HG02610 (cell line): Measurements from ENCODE around the gene DNASE1.
A peak's percentile ranks its signal among the peaks of the same experiment; 100 is the strongest.

Experiments
- ATAC-seq: cut with Tn5 transposase; IDR thresholded peaks from one replicate; pipeline ENCODE4 v1.9.1; 2021; ENCODE audit warnings: mild to moderate bottlenecking, moderate library complexity; ENCODE audit not compliant: unreplicated experiment

DNASE1 gene

GRCh38 chr16:3661922-3662321, 7.4 kb downstream of the DNASE1 start:
- no peak for ATAC-seq

GRCh38 chr16:3662601-3663000, 8.1 kb downstream of the DNASE1 start:
- no peak for ATAC-seq

GRCh38 chr16:3664187-3664896, 9.9 kb downstream of the DNASE1 start:
- no peak for ATAC-seq

GRCh38 chr16:3665508-3665907, 11.0 kb downstream of the DNASE1 start:
- no peak for ATAC-seq

- no peak for ATAC-seq
These were observed 14.1 kb downstream of the DNASE1 start for GRCh38 chr16:3668626-3669025.

GRCh38 chr16:3669082-3669481, 14.6 kb downstream of the DNASE1 start:
- no peak for ATAC-seq

GRCh38 chr16:3670711-3671110, 16.2 kb downstream of the DNASE1 start:
- no peak for ATAC-seq

- ATAC-seq, result no peak
These were observed 16.9 kb downstream of the DNASE1 start for GRCh38 chr16:3671424-3671823.

- no peak for ATAC-seq
These were observed 18.1 kb downstream of the DNASE1 start for GRCh38 chr16:3672571-3673041.

GRCh38 chr16:3673201-3673600, 18.7 kb downstream of the DNASE1 start:
- no peak for ATAC-seq

- no peak for ATAC-seq
These were observed 19.3 kb downstream of the DNASE1 start for GRCh38 chr16:3673676-3674377.

GRCh38 chr16:3674513-3675295, 20.2 kb downstream of the DNASE1 start:
- ATAC-seq, result no peak

- no peak for ATAC-seq
These were observed 21.2 kb downstream of the DNASE1 start for GRCh38 chr16:3675601-3676130.

- no peak for ATAC-seq
These were observed 23.5 kb downstream of the DNASE1 start for GRCh38 chr16:3677994-3678393.

- no peak for ATAC-seq
These were observed 26.7 kb downstream of the DNASE1 start for GRCh38 chr16:3681206-3681605.

GRCh38 chr16:3687021-3687420, 32.5 kb downstream of the DNASE1 start:
- ATAC-seq, result no peak

GRCh38 chr16:3687792-3688191, 33.3 kb downstream of the DNASE1 start:
- no peak for ATAC-seq

- no peak for ATAC-seq
These were observed 35.2 kb downstream of the DNASE1 start for GRCh38 chr16:3689731-3690130.

- peak; percentile 72 for ATAC-seq
These were observed 36.0 kb downstream of the DNASE1 start for GRCh38 chr16:3690470-3690928.

- ATAC-seq, result no peak
These were observed 36.7 kb downstream of the DNASE1 start for GRCh38 chr16:3690980-3691720.

GRCh38 chr16:3691761-3692160, 37.3 kb downstream of the DNASE1 start:
- no peak for ATAC-seq
